ENCODE results near the gene PIGQ. TPM values are rescaled to one million over a fixed set of nuclear protein-coding genes. Genes with fewer than 3 reads are reported as not detected.

The PIGQ gene
- total RNA-seq, 1 donor from 2014 or later = 68.9 TPM

DNA sequence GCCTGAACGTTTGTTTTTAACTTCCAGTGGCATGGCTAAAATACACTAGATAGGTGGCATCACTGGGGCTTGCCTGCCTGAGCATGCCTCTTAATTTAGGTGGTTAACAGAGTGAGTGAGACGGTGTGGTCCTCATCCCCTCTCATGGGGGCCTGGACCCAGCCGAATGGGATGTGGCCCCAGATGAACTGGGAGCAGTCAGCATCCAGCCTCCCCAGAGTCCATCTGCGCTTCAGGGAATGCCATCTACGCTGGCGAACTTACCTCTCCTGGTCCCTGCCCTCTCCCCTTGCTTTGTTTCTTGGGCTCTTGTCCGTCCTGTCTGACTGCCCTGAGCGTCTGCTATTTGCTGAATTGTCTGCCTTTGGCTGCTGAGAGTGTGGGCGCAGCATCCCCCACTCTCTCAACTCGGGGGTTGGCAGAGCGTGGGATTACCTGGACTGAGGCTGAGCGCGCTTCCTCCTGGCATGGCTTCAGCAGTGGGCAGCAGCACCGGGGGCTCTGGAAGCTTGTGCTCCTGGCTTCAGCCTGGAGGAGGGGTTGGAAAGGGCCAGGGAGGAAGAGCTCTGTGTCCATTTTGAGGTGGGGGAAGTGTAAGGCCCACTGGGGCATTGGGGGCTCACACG lies 22.2 kb downstream of the PIGQ start:
- Histone ChIP-seq H3K9me3 (no peaks in the 10 kb centered on the region), H3K4me3 (peak overlapping the region; percentile 92), H3K27ac (peak overlapping the region; percentile 91), H3K4me1 (peaks cover 79% of the 10 kb centered on the region), H3K27me3 (ENCODE audit: low read depth) (no peaks in the 10 kb centered on the region), H3K36me3 (peaks cover 6% of the 10 kb centered on the region)
- intact Hi-C loops (cut with DNase I) = no loop called here
- DNase-seq (peak; percentile 44), ATAC-seq (no peak)
- TF ChIP-seq, protein P1, sequence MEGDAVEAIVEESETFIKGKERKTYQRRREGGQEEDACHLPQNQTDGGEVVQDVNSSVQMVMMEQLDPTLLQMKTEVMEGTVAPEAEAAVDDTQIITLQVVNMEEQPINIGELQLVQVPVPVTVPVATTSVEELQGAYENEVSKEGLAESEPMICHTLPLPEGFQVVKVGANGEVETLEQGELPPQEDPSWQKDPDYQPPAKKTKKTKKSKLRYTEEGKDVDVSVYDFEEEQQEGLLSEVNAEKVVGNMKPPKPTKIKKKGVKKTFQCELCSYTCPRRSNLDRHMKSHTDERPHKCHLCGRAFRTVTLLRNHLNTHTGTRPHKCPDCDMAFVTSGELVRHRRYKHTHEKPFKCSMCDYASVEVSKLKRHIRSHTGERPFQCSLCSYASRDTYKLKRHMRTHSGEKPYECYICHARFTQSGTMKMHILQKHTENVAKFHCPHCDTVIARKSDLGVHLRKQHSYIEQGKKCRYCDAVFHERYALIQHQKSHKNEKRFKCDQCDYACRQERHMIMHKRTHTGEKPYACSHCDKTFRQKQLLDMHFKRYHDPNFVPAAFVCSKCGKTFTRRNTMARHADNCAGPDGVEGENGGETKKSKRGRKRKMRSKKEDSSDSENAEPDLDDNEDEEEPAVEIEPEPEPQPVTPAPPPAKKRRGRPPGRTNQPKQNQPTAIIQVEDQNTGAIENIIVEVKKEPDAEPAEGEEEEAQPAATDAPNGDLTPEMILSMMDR (IDR thresholded peaks at IDR 0.05) = no peak

DNA sequence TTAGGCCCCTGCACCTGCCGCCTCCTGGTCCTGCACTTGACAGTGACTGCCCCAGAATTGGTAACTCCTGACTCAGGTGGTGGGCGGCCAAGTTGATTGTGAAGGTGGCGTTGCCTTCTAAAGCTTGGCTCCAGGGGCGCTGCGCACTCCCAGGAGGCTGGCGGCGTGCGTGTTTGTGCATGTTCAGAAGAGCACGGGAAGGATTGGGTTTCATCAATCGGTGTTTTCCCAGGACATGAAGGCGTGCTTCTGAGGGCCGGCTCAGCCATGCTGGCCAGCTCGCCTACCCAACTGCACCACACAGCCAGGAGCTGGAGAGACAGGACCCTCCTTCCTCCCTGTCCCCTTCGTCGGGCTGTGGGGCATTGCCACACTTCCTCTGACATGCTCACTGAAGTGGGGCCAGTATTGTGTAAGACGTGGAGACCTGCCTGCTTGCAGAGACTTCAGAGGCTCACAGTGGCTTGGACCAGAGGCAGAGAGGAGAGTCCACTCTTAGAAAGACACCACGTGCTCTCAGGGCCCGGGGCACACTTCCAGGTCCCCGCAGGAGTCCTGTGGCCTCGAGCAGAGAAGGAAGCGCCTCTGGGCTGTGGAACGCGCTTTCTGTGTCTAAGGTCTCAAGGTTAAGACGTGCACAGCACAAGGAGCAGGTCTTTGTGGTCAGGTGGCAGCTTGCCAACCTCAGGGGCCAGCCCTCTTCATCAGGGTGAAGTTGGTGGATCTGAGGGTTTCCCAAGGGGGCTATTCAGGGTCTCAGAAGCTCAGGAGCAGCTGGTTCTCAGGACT lies 22.9 kb downstream of the PIGQ start:
- intact Hi-C loops (cut with DNase I) = no loop called here
- Histone ChIP-seq H3K4me1 (peaks cover 72% of the 10 kb centered on the region), H3K27me3 (ENCODE audit: low read depth) (no peaks in the 10 kb centered on the region), H3K9me3 (no peaks in the 10 kb centered on the region), H3K4me3 (peak overlapping the region; percentile 92), H3K36me3 (peaks cover 6% of the 10 kb centered on the region), H3K27ac (peak overlapping the region; percentile 91)
- DNase-seq (peak; percentile 87), ATAC-seq (peak; percentile 22 to 26)
- TF ChIP-seq, protein P1 (IDR thresholded peaks at IDR 0.05) = no peak

DNA sequence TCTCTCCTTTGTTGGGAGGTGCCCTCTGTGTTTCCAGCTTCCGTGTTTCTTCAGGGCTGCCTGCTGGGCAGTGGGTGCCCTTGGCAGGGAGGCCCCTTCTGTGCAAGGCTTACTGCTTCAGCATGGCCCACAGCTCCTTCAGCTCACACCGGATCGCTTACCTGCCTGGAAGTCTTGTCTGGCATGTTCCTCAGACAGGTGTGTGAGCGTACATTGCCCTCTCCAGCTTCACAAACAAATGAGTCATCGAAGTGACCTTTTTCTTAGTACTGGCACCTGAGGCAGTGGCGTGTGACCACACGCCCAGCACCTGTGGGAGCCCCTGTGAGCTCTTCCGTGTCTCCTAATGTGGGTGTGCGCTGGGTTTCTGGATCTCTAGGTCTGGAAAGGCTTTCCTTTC lies 23.6 kb downstream of the PIGQ start:
- intact Hi-C loops (cut with DNase I) = no loop called here

DNA sequence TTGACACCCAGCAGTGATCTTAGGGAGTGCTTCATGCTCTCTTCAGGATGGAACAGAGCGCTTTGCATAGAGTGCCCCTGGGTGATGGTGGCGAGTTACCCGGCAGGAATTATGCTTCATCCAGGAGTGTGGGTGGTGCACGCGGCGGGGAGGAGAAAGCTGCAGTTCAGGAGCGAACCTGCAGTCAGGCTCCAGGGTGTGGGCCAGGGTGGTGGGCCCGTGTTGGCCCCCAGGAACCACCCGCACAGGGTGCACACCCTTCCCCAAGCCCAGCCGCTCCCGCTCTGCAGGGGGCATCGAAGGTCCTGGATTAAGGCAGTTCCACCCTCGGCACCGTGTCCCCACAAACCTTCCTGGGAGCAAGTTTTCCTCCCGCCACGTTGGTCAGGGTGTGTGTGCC lies 24.0 kb downstream of the PIGQ start:
- ATAC-seq = no peak
- Histone ChIP-seq H3K27me3 (ENCODE audit: low read depth) (no peaks in the 10 kb centered on the region), H3K9me3 (no peaks in the 10 kb centered on the region), H3K4me1 (peaks cover 63% of the 10 kb centered on the region), H3K4me3 (no peak overlapping the region), H3K27ac (peak overlapping the region; percentile 91), H3K36me3 (peaks cover 9% of the 10 kb centered on the region)
- peak; percentile 46 for DNase-seq
- TF ChIP-seq, protein P1 (IDR thresholded peaks at IDR 0.05) = no peak
- intact Hi-C loops (cut with DNase I) = no loop called here

More for the DNA sequence above, 23.6 kb downstream of the PIGQ start:
- no peaks in the 10 kb centered on the region for H3K9me3 ChIP-seq
- no peaks in the 10 kb centered on the region for H3K27me3 ChIP-seq (ENCODE audit: low read depth)
- no peak overlapping the region for H3K4me3 ChIP-seq
- peaks cover 6% of the 10 kb centered on the region for H3K36me3 ChIP-seq
- DNase-seq (peak; percentile 71), ATAC-seq (peak; percentile 14 to 38)
- H3K4me1 ChIP-seq = peaks cover 65% of the 10 kb centered on the region
- peak overlapping the region; percentile 91 for H3K27ac ChIP-seq
- TF ChIP-seq, protein P1 (IDR thresholded peaks at IDR 0.05) = no peak

DNA sequence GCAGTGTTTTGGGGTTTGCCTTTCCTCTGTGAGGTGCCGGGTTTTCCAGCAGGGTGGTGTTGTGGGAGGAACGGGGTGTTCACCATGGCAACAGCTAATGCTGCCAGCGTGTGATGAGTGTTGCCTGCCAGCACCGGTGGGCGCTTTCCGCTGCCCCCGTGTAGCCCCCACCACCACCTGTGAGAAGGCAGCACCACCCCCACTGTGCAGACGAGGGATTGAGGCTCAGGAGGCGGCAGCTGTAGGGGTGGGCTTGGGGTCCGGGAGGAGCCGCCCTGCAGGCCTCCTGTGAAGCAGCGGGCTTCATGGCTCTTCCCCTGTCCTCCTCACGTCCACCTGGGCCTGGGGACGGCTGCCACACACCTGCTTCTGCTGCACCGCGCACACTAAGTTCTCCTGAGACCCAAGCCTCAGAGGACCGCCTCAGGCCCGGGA lies 25.3 kb downstream of the PIGQ start:
- intact Hi-C loops (cut with DNase I) = no loop called here
- H3K4me3 ChIP-seq = no peak overlapping the region
- H3K4me1 ChIP-seq = peaks cover 63% of the 10 kb centered on the region
- TF ChIP-seq, protein P1 (IDR thresholded peaks at IDR 0.05) = no peak
- no peak for DNase-seq
- peaks cover 15% of the 10 kb centered on the region for H3K36me3 ChIP-seq
- no peaks in the 10 kb centered on the region for H3K27me3 ChIP-seq (ENCODE audit: low read depth)
- ATAC-seq = no peak
- no peak overlapping the region for H3K27ac ChIP-seq
- H3K9me3 ChIP-seq = no peaks in the 10 kb centered on the region

Data from lower lobe of right lung (tissue), 2 donors.